ENCODE data around the gene MGRN1. TPM values are rescaled to one million over a fixed set of nuclear protein-coding genes. Genes with fewer than 3 reads are reported as not detected.

Gene MGRN1
- polyA plus RNA-seq, 4 donors, result 21.1 to 52.1 (median 25.6) TPM

DNA sequence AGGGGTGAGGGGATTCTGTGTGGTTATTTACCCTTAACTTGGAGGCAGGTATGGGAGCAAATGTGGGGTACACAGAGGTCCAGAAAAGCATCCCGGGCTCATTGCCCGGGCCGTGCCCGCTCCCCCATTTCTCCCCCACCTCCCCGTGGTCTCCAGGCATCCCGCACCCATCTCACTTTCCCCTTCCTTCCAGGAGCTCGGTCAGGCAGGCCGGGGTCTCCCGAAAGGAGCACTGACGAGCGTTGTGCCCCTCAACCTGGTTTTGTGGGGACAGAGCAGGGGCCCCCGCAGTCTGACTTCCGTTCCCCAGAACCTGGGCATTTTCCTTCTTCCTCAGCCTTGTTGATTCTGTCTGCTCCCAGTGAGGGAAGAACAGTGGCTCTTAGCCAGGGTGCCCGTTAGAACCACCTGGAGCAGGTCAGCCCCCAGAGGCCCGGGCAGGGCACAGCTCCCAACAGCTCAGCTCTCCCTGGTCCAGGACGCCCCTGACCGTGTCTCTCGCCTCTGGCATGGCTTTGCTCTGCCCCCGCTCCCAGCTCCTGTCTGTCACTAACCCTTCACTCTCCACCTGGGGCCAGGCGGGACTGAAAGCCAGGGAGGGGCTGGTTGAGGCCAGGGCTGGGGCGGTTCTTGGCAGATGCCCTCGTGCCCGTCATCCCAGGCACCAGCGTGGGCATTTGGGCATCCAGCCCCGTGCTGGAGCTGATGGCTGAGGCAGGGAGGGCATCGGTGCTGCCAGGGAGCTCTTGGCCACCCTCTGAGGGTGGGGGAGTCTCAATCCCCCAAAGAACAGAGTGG is 56.2 kb downstream of the MGRN1 start:
- FAIRE-seq, result no peak
- Histone ChIP-seq H3K9me3 (ENCODE audit: control insufficient read depth in 2 of 2, insufficient read depth in 1 of 2, low read depth in 1 of 2, low read length in 1 of 2) (no peaks in the 10 kb centered on the region), H3K36me3 (ENCODE audit: control insufficient read depth in 3 of 3, insufficient read depth in 2 of 3, low read depth in 1 of 3, low read length in 3 of 3) (peaks cover 11 to 100% (median 29%) of the 10 kb centered on the region in 3 donors), H3K27ac (ENCODE audit: low read depth in 1 of 3, low read length in 2 of 3) (peak overlapping the region; percentile 11 to 94 (median 94)), H3K4me1 (ENCODE audit: control insufficient read depth in 3 of 3, insufficient read depth in 2 of 3, low read depth in 1 of 3, low read length in 2 of 3) (peaks cover 0 to 47% (median 2%) of the 10 kb centered on the region in 3 donors), H3K27me3 (ENCODE audit: control insufficient read depth in 3 of 3, insufficient read depth in 3 of 3, low read length in 3 of 3) (no peaks in the 10 kb centered on the region), H3K4me3 (ENCODE audit: low read depth in 1 of 3, low read length in 3 of 3) (peak overlapping the region in 2 of 3 donors; percentile 8 to 24)
- WGBS, 3 donors, result 59 to 90% (median 68%) methylated on average over 25 to 26 of the region's 26 CpGs
- DNase-seq, result no peak

DNA sequence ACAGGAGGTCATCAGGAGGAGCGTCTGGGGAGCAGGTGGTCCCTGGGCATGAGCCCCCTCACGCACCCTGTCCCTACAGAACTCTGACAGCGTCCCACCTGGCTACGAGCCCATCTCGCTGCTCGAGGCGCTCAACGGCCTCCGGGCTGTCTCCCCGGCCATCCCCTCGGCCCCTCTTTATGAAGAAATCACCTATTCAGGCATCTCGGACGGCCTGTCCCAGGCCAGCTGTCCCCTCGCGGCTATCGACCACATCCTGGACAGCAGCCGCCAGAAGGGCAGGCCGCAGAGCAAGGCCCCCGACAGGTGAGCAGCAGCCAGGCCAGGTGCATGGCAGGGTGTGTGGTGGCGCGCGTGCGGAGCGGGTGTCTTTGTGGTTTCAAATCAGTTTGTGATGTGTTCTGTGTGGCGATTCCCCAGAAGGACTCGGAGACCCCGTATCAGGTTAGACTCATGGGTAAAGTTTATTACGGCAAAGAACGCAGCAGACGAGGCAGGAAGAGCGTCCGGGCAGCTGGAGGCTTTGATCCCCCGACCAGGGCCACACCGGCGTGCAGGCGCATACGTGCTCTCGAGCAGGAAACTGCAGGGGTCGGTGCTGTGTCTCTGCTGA is 57.0 kb downstream of the MGRN1 start:
- 91 to 95% (median 94%) methylated on average over 39 of the region's 39 CpGs for WGBS, 3 donors
- Histone ChIP-seq H3K36me3 (ENCODE audit: control insufficient read depth in 3 of 3, insufficient read depth in 2 of 3, low read depth in 1 of 3, low read length in 3 of 3) (peaks cover 11 to 100% (median 30%) of the 10 kb centered on the region in 3 donors), H3K9me3 (ENCODE audit: control insufficient read depth in 2 of 2, insufficient read depth in 1 of 2, low read depth in 1 of 2, low read length in 1 of 2) (no peaks in the 10 kb centered on the region), H3K4me1 (ENCODE audit: control insufficient read depth in 3 of 3, insufficient read depth in 2 of 3, low read depth in 1 of 3, low read length in 2 of 3) (peaks cover 0 to 40% (median 2%) of the 10 kb centered on the region in 3 donors), H3K4me3 (ENCODE audit: low read depth in 1 of 3, low read length in 3 of 3) (no peak overlapping the region), H3K27me3 (ENCODE audit: control insufficient read depth in 3 of 3, insufficient read depth in 3 of 3, low read length in 3 of 3) (no peaks in the 10 kb centered on the region), H3K27ac (ENCODE audit: low read depth in 1 of 3, low read length in 2 of 3) (no peak overlapping the region)
- DNase-seq (no peak), FAIRE-seq (no peak)

DNA sequence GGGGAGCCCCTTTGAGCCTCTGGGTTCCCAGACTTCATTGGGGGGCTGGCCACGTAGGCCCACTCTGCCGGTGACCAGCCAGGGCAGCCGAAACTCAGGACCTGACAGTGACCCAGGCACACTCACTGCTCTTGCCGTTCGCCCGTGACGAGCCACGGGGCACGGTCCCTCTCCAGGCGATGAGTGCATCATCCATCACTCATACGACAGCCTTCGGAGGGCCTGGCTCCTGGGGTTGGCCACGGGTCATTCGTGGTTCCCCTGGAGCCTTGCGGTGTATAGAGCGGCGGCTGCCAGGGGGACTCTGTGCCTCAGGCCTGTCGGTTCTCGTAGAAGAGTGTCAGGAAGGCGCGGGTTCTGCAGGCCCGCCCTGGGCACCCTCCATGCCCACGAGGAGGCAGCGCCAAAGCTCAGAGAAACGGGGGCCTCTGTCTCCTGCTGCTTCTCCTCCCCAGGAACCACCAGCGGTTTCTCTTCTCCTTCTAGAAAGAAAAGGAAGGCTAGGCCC is 57.5 kb downstream of the MGRN1 start:
- DNase-seq, result no peak
- no peak for FAIRE-seq
- Histone ChIP-seq H3K27ac (ENCODE audit: low read depth in 1 of 3, low read length in 2 of 3) (no peak overlapping the region), H3K9me3 (ENCODE audit: control insufficient read depth in 2 of 2, insufficient read depth in 1 of 2, low read depth in 1 of 2, low read length in 1 of 2) (no peaks in the 10 kb centered on the region), H3K4me3 (ENCODE audit: low read depth in 1 of 3, low read length in 3 of 3) (no peak overlapping the region), H3K4me1 (ENCODE audit: control insufficient read depth in 3 of 3, insufficient read depth in 2 of 3, low read depth in 1 of 3, low read length in 2 of 3) (peaks cover 0 to 35% (median 2%) of the 10 kb centered on the region in 3 donors), H3K27me3 (ENCODE audit: control insufficient read depth in 3 of 3, insufficient read depth in 3 of 3, low read length in 3 of 3) (no peaks in the 10 kb centered on the region), H3K36me3 (ENCODE audit: control insufficient read depth in 3 of 3, insufficient read depth in 2 of 3, low read depth in 1 of 3, low read length in 3 of 3) (peaks cover 16 to 100% (median 34%) of the 10 kb centered on the region in 3 donors)
- 83 to 93% (median 91%) methylated on average over 26 of the region's 26 CpGs for WGBS, 3 donors

DNA sequence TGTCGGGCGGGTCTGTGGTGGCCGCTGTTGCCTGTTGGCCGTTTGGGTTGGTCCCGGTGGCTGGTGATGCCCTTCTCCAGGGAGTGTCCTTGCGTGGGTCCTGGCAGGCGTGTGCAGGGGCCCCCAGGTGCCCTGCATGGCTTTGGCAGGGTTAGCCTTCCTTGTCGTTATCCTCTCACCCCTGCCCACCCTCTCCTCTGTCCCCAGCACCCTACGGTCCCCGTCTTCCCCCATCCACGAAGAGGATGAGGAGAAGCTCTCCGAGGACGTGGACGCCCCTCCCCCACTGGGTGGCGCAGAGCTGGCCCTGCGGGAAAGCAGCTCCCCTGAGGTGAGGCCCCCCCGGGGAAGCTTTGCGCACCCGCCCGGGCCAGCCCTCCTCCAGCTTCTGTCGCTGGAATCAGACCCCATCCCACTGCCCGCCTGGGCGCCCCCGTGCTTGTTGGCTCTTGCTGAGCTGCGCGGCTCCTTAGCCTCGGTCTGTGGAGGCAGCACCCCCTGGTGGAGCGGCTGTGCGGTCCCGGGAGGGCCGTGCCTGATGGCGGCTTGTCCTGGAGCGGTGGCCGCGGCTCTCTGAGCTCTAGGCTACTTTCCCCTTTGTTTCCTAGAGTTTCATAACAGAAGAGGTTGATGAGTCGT is 58.1 kb downstream of the MGRN1 start:
- peak; percentile 28 to 81 for DNase-seq
- Histone ChIP-seq H3K27me3 (ENCODE audit: control insufficient read depth in 3 of 3, insufficient read depth in 3 of 3, low read length in 3 of 3) (no peaks in the 10 kb centered on the region), H3K4me1 (ENCODE audit: control insufficient read depth in 3 of 3, insufficient read depth in 2 of 3, low read depth in 1 of 3, low read length in 2 of 3) (peaks cover 0 to 29% (median 2%) of the 10 kb centered on the region in 3 donors), H3K36me3 (ENCODE audit: control insufficient read depth in 3 of 3, insufficient read depth in 2 of 3, low read depth in 1 of 3, low read length in 3 of 3) (peaks cover 16 to 100% (median 32%) of the 10 kb centered on the region in 3 donors), H3K9me3 (ENCODE audit: control insufficient read depth in 2 of 2, insufficient read depth in 1 of 2, low read depth in 1 of 2, low read length in 1 of 2) (no peaks in the 10 kb centered on the region), H3K4me3 (ENCODE audit: low read depth in 1 of 3, low read length in 3 of 3) (no peak overlapping the region), H3K27ac (ENCODE audit: low read depth in 1 of 3, low read length in 2 of 3) (no peak overlapping the region)
- 76 to 84% (median 81%) methylated on average over 35 to 36 of the region's 36 CpGs for WGBS, 3 donors
- no peak for FAIRE-seq

DNA sequence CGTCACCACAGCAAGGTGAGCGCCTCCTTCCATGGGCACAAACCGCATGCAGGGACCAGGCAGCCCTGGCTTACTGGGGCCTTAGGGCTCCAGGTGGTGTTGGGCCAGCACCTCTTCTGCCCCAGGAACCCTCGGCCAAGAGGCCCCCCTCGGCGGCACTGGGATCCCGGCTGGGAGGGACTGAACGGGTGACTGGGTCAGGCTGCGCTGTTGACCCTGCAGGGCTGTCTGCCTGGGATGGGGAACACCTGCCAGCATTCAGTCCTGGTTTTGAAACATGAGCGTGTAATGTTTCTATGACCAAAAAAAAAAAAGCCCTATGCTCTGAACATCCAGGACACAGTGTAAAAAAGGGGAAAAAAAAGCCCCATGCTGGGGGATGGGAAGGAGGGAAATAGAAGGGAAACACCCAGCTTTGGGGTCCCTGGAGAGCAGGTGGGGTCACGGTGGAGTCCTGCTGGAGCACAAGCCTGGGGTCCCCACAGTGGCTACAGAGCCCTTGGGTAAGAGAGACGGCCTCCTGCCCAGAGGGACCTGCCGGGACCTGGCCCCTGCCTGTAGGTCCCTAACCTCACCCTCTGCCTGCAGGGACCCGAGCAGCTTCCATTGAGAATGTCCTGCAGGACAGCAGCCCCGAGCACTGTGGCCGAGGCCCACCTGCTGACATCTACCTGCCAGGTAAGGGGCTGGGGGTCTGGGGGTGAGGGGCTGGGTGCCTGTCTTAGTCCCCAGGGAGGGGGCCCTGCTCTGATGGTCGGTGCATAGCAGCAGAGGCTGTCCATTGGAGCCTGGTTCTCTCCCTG is 58.8 kb downstream of the MGRN1 start:
- FAIRE-seq, result no peak
- no peaks in the 10 kb centered on the region for H3K27me3 ChIP-seq (ENCODE audit: control insufficient read depth in 3 of 3, insufficient read depth in 3 of 3, low read length in 3 of 3)
- no peaks in the 10 kb centered on the region for H3K9me3 ChIP-seq (ENCODE audit: control insufficient read depth in 2 of 2, insufficient read depth in 1 of 2, low read depth in 1 of 2, low read length in 1 of 2)
- peaks cover 0 to 21% (median 2%) of the 10 kb centered on the region in 3 donors for H3K4me1 ChIP-seq (ENCODE audit: control insufficient read depth in 3 of 3, insufficient read depth in 2 of 3, low read depth in 1 of 3, low read length in 2 of 3)
- peaks cover 16 to 100% (median 32%) of the 10 kb centered on the region in 3 donors for H3K36me3 ChIP-seq (ENCODE audit: control insufficient read depth in 3 of 3, insufficient read depth in 2 of 3, low read depth in 1 of 3, low read length in 3 of 3)
- H3K4me3 ChIP-seq (ENCODE audit: low read depth in 1 of 3, low read length in 3 of 3), result no peak overlapping the region
- DNase-seq, result no peak
- WGBS, 3 donors, result 88 to 92% (median 91%) methylated on average over 16 to 17 of the region's 17 CpGs
- H3K27ac ChIP-seq (ENCODE audit: low read depth in 1 of 3, low read length in 2 of 3), result no peak overlapping the region

DNA sequence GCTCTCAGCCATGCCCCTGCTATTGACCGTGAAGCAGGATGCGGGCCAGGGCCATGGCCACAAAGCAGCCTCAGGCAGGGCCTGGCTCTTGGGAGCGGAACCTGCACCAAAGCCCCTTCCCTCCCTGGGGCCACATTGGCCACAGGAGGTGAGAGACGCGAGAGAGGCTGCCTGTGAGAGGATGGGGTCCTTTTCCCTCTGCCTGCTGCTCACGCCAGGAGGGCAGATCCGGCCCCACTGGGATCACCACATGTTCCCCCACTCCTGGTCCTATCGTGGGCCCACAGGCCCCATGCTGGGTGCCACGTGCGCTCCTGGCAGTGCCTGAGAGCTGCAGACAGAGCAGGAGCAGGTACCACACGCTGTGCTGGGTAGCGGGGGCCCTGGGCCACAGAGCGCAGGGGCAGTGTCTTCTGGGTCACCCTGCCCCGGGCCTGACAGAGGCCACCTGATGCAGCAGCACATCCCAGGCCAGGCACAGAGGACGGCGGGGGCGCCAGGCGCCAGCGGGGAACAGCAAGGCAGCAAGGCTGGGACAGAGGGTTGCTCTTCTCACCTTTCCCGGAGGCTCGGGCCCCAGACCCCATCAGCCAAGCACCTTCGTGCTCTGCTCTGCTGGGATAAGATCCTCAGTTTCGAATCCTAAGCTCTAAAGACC is 59.6 kb downstream of the MGRN1 start:
- Histone ChIP-seq H3K27ac (ENCODE audit: low read depth in 1 of 3, low read length in 2 of 3) (no peak overlapping the region), H3K4me3 (ENCODE audit: low read depth in 1 of 3, low read length in 3 of 3) (no peak overlapping the region), H3K4me1 (ENCODE audit: control insufficient read depth in 3 of 3, insufficient read depth in 2 of 3, low read depth in 1 of 3, low read length in 2 of 3) (peaks cover 0 to 14% (median 0%) of the 10 kb centered on the region in 3 donors), H3K36me3 (ENCODE audit: control insufficient read depth in 3 of 3, insufficient read depth in 2 of 3, low read depth in 1 of 3, low read length in 3 of 3) (peaks cover 16 to 100% (median 34%) of the 10 kb centered on the region in 3 donors), H3K9me3 (ENCODE audit: control insufficient read depth in 2 of 2, insufficient read depth in 1 of 2, low read depth in 1 of 2, low read length in 1 of 2) (no peaks in the 10 kb centered on the region), H3K27me3 (ENCODE audit: control insufficient read depth in 3 of 3, insufficient read depth in 3 of 3, low read length in 3 of 3) (no peaks in the 10 kb centered on the region)
- no peak for FAIRE-seq
- WGBS, 3 donors, result 95 to 96% (median 96%) methylated on average over 23 of the region's 23 CpGs
- no peak for DNase-seq

DNA sequence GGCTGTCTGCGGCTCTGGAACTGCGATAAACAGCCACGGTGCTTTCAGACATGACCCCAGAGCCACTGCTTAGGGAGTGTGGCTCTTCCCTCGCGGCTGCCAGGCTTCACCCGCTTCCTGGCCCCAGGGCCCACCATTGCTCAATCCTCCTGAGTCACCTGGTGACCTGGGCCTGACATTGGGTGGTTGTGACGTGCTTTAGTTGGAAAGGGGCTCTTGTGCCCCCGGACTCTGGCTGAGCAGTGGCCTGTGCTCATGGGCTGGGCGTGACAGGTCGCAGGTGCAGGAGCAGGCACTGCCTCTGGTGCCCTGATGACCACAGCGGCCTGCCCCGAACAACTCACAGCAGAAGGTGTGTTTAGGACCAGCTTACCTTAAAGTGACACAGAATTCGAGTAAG is 60.1 kb downstream of the MGRN1 start:
- no peaks in the 10 kb centered on the region for H3K9me3 ChIP-seq (ENCODE audit: control insufficient read depth in 2 of 2, insufficient read depth in 1 of 2, low read depth in 1 of 2, low read length in 1 of 2)
- 89 to 94% (median 89%) methylated on average over 13 of the region's 13 CpGs for WGBS, 3 donors
- peaks cover 0 to 8% (median 0%) of the 10 kb centered on the region in 3 donors for H3K4me1 ChIP-seq (ENCODE audit: control insufficient read depth in 3 of 3, insufficient read depth in 2 of 3, low read depth in 1 of 3, low read length in 2 of 3)
- H3K27ac ChIP-seq (ENCODE audit: low read depth in 1 of 3, low read length in 2 of 3), result no peak overlapping the region
- FAIRE-seq, result no peak
- H3K36me3 ChIP-seq (ENCODE audit: control insufficient read depth in 3 of 3, insufficient read depth in 2 of 3, low read depth in 1 of 3, low read length in 3 of 3), result peaks cover 16 to 100% (median 34%) of the 10 kb centered on the region in 3 donors
- no peak overlapping the region for H3K4me3 ChIP-seq (ENCODE audit: low read depth in 1 of 3, low read length in 3 of 3)
- DNase-seq, result no peak
- H3K27me3 ChIP-seq (ENCODE audit: control insufficient read depth in 3 of 3, insufficient read depth in 3 of 3, low read length in 3 of 3), result no peaks in the 10 kb centered on the region
